NCI-H146 treated with DMSO at 0.1 percent for 48 hours (cell line): ENCODE measurements around the gene EWSR1.

Experiments used
- DNase-seq: peaks from one replicate; lab custom pipeline; 2025; ENCODE audit not compliant: unreplicated experiment; lab: John Stamatoyannopoulos, UW

Gene EWSR1

DNA sequence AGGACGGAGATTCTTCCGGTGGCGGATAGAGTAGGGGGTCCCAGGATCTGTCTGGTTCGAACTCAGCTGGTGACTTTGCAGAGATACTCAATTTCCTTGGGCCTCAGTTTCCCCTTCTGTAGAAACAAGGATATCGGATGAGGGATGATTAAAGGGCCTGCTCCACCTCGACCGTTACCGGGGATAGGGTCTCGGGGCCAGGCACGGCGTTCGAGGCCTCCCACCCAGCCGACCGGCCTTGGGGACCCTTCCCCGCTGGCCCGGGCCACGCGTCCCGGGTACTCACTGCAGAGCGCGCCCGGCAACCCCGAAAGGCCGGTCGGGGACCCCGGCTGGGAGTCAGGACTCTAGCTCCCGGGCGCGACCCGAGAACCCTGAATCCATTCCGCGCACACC is 608 bp upstream of the EWSR1 start:
- no peak for DNase-seq

DNA sequence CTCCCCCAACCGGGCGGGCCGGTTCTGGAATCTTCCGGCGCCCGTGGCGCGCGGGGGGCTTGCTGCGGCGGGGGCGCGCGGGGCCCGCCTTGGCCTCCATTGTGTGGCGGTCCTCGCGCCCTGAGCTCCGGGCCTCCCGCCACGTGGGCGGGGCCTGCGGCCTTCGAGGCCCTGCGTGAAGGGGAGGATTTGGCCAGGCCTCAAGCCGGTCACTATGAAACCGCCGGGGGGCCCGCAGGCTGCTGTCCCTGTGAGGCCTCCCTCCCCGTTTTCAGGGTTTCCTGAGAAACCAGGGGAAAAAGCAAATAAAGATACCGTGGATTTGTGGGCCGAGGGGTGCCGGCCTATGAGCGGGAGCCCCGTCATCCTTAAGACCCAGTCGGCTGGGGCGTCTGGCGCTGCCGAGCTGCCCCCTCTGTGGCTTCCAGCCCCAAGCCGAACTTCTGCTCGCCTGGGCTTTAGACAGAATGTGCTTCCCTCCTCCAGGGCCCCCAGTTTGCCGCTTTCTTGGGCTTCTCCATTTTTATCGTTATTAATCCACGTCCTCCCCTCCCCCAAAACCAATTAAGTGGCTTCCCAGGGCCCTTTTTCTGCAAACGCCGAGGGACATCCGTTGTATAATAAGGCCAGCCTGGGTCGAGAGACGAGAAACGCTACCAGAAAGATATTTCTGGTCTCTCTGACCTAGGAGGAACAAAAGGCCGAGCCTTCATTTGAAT is 602 bp downstream of the EWSR1 start:
- DNase-seq = peak; percentile 21

DNA sequence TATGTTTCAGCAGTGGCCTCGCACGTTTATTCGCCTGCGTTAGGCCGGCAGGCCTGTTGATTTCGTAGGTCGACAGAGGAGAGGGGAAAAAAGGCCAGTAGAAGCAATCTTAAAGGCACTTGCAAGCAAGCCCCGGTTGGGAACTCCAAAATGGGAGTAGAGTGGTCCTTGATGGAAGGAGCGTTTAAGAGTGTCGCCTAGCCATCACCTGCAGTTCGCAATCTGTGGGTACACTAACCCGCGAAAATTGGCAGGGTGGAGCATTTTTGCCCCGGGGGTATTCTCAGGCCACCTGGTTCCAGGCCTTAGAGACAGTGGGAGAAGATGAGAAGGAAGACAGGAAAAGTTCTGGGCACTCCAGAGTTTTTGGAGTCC is 1.1 kb downstream of the EWSR1 start:
- no peak for DNase-seq

DNA sequence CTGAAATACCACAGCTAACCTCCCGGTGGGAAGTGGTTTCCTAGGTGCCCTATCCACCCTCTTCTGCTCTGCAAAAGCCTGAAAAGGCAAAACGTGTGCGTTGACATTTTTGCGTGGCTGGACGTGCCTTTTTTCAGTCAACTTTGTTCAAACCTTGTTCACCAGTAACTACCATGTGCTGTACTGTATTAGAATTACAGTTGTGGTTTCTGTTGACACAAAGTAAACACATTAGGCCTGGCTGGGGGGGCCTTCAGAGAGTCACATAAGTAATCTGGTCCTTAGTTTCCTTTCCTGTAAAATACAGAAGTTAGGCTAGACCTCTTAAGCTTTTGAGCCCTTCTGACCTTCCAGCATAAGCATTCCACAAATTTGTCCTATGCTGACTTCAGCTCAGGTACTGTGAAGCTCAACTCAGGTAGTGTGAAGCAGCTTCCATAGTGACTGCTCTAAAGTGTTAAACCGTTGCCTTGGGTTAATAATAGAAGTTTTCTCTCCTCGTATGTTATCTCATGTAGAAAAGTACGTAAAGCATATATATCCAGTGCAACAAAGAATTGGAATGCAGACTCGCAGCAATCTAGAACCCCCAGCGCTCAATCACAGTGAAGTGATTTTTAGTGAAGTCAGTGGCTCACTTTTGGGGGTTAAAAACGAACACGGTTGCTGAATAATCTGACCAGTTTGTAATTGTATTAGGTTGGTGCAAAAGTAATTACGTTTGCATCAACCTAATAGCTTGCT is 1.8 kb downstream of the EWSR1 start:
- DNase-seq = no peak

DNA sequence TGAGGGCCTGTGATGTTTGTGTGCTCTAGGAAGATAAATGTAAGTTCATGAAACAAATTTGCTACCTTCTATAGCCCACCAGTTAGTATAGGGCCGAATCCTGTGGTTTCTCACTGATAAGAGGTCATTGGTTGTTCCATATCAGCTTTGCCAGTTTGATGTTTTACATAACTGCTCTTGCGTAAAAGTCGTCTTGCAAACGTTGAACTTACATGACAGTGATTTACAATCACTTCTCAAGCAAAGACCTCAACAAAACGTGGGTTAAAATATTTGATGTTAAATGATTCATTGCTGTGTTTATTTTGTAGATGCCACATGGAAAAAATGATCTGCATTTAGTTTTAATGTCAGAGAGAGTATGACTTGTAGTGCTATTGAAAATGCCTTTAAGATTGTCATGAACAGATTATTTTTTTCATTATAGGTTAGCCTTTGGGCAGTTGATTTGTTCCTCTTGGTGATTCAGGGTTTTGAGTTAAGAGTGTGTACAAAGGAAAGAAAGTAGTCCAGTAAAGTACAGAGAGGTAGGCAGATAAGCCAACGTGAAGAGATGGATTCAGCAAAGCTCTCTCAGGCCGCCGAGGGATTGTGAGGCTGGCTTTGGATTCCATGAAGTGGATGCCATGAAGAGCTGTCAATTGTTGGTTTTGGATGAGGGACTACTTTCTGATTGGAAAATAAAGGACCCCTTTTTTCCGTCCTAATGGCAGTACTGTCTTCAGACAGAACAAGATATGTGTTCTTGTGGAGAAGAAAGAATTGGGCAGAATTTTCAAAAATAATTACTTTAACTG is 2.6 kb downstream of the EWSR1 start:
- DNase-seq = no peak

DNA sequence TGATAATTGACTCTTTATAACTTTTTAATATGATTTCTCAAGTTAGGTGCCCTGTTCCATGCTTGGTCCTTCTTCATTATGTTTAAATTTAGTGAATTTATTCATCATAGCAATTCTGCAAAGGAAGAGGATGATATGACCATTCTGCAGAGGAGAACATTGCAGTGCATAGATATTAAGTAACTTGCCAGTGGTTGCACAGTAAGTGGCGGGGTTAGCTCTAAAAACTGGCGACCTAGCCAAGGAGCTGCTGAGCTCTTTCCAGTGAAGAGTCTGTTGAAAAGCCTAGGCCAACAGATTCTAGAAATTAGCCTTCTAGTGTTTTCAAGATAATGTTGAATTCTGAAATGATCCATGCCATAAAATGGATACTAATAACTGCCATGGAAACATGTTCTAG is 4.6 kb downstream of the EWSR1 start:
- DNase-seq = no peak

DNA sequence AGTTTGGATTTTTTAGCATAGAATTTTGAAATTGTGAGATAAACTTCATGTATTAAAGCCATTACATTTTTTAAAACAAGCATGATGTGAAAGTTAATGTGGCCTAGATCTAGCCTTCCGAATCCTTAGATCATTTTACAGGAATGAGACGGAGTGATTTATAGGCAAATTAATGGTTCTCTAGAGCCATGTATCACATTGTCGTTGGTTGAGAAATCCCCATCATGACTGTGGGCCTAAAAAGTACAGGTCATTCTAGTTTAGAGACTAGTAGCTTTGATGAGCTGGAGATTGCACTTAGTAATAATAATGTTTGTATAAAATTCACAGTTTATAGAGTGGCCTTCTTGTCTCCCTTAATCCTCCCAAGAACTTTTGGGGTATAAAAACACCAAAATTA is 7.1 kb downstream of the EWSR1 start:
- DNase-seq = no peak

DNA sequence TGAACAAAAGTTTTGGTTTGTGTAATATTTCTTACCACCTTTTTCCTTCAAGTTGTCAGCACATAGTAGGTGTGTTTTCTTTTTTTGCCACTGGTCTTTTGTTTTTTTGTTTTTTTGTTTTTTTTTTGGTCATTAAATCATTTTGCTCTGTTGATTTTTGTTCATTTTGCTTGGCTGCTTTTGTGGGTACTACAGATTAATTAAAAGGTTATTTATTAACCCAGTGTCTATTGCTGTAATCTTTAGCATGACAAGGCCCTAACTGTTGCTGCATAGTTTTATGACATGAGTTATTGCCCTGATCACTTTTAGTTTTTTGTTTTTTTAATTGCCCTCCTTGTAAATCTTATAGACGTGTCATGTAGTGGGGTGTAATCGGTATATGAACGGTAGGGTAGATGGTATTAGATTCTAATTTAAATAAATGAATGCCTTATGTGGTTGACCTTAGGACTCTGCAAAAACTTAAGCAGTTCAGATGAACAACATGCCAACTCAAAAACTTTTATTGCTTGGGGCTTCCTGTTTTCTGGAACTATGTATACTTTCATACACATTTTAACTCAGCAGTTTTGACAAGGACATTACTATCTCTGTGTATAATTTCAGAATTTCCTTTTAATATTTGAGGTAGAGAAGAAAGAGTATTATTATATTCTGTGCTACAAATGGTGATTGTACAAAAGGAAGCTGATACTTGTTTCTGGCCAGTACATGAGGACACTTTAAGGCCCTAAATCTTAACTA is 7.9 kb downstream of the EWSR1 start:
- no peak for DNase-seq

DNA sequence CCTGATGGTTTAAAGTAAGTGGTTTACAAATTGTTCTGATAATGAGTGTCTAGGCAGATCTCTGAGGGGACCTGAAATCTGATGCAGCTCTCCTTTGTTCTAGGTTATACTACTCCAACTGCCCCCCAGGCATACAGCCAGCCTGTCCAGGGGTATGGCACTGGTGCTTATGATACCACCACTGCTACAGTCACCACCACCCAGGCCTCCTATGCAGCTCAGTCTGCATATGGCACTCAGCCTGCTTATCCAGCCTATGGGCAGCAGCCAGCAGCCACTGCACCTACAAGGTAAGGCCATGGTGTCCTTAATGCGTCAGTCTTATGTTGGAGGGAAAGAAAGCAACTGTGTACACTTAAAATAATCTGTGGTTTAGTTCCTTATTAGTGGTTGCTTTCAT is 9.9 kb downstream of the EWSR1 start:
- DNase-seq = no peak

DNA sequence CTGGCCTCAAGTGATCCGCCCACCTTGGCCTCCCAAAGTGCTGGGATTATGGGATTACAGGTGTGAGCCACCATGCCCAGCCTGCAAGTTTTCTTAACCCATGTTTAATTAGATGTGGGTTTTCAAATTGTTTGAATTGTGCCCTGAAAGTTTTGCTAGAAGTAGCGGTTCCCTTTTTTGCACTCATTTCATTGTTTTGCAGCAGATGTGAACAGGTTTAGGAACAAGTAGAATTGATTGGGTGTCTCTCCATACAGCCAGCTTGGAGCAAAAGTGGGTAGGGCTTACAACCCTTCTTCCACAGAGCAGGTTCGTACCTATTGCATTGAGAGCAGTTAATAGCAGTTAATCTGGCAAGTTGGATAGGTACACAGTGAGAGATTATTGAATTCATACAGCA is 16.1 kb downstream of the EWSR1 start:
- DNase-seq = no peak

DNA sequence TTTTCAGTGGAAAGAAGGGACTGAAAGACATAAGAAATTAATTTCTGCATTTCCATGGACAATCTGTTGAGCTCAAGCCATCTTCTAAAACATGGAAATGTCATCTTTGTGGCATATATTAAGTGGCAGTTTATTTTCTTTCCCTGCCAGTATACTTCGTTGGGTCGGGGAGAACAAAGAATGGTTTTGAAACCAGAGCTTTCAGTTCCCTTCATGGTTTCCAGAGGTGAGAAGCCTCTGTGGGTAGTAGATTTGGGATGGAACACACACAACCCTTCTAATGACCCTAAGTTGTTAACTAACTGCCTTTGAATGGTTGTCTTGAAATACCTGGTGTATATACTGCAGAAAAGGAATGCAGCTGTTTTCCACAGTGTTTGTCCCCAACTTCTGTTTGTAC is 20.8 kb downstream of the EWSR1 start:
- DNase-seq = no peak

DNA sequence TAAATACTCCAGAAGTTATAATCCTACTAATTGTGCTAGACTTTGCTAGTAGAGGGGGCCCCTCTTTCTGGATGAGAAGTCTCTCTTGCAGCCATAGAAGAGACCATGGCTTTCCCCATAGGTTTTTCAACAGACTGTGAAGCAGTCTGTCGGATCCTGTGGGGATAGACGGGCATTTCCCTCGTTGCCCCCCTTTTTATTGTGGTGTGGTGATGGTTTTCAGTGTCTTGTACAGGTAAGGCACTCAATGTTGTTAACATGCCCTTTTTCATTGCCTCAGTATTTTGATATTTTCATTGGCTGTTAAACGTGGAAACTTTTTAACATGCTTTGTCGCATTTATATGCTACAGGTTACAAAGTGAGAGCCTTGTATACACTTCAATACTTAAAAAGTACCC is 22.0 kb downstream of the EWSR1 start:
- DNase-seq = no peak

DNA sequence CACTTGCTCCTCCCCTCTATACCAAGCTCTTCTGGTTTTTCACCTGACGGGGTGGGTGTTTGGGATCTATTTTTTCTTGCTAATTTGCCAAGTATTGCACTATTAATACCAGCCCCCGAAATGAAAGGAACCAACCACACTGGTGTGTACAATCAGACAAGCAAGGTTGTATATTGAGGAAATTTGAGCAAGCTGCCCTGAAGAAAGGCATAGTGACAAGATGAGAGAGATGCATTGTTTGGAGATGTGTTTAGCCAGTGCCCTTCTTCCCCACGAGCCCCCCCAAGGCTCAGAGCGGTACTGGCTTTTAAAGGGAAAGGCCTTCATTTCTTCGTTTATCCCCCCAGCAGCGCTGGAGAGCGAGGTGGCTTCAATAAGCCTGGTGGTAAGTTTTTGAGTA is 23.1 kb downstream of the EWSR1 start:
- DNase-seq = no peak

DNA sequence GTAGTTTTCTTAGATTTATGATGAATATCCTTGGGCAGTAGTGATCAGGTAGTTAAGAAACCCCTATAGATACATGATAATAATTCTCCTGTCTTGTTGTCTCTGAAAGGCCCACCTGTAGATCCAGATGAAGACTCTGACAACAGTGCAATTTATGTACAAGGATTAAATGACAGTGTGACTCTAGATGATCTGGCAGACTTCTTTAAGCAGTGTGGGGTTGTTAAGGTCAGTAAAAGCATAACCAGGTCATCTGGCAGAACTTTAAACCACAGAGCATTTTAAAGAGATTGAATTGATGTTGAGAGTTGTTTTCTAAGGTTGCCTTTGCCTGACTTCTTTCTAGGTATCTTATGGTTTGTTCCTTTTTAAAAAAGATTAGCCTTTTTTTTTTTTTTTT is 24.3 kb downstream of the EWSR1 start:
- DNase-seq = no peak

DNA sequence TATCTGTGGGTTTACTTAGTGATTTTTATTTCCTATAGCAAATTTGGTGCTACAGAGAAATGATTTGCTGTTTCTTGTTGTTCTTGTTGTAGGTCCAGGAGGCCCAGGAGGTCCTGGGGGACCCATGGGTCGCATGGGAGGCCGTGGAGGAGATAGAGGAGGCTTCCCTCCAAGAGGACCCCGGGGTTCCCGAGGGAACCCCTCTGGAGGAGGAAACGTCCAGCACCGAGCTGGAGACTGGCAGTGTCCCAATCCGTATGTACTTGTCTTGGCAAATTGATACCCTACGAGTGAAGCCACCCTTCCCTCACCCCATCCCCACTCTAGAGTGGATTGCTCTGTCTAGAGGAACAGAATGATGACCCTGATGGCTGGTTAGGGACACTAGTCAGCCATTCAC is 30.6 kb downstream of the EWSR1 start:
- DNase-seq = no peak

DNA sequence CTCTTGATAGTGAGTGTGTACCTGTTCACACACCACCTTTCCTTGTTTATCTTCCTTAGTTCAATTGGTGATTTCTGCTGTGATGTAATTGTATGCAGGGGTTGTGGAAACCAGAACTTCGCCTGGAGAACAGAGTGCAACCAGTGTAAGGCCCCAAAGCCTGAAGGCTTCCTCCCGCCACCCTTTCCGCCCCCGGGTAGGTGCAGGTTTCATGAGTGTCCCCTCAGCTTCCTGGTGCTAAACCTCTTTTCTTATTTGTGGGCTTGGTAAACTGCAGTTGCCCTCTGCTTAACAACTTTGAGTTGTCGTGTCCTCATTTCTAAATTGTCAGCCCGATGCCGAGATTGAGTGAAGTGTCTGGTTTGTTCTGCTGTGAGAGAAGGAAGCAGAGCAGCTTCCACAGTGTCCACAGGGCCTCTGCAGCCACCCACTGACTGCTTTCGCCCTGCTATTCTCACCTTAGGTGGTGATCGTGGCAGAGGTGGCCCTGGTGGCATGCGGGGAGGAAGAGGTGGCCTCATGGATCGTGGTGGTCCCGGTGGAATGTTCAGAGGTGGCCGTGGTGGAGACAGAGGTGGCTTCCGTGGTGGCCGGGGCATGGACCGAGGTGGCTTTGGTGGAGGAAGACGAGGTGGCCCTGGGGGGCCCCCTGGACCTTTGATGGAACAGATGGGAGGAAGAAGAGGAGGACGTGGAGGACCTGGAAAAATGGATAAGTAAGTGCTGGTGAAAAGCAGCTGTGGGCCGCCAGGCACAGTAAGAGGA is 31.2 kb downstream of the EWSR1 start:
- DNase-seq = no peak

DNA sequence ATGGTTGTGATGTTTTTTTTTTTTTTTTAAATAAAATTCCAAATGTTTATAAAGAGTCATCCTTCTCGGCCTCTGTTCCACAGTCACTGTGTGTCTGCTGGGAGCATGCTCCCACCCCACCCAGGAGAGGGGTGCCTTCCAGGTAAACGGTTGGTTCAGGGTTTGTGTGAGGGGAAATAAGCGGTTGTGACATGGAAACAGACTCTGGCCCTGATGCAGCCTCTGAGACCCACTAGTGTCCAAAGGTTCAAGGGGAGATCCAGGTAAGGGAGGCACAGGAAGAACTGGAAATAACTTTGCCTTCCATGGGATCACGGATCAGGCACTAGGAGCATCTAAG is 32.4 kb downstream of the EWSR1 start:
- no peak for DNase-seq

DNA sequence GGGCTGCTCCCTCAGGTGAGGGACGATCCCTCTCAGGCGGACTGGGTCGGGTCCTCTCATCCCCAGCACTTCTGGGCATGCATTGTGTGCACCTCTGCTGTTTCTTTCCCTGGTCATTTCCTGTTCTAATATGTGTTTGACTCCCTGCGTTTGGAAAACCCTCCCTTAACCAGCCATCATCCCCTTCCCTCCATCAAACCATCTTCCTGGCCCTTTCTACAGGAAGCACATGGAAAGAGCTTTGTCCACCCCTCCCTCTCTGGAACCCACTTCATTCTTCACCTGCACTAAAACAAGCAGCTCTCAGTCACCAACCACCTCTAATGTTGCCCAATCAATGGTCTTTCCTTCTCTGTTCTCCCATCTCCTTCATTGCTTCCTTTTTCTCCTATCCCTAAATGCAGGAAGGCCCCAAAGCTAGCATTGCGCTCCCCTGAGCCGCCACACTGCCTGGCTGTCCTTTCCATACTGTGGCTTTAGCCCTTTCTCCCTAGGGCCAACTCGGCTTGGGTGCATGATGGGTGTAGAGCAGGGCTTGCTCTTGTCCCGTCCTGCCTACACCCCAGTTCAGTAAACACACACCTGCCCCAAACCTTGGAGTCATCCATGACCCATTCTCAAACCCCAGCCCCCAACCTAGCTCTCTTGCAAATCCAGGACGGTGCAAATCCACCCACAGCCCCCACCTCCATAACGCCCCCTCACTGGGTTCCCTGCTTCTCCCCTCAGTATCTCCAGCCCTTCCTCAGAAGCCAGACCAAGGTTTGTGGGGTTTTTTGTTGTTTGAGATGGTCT is 32.9 kb downstream of the EWSR1 start:
- no peak for DNase-seq

DNA sequence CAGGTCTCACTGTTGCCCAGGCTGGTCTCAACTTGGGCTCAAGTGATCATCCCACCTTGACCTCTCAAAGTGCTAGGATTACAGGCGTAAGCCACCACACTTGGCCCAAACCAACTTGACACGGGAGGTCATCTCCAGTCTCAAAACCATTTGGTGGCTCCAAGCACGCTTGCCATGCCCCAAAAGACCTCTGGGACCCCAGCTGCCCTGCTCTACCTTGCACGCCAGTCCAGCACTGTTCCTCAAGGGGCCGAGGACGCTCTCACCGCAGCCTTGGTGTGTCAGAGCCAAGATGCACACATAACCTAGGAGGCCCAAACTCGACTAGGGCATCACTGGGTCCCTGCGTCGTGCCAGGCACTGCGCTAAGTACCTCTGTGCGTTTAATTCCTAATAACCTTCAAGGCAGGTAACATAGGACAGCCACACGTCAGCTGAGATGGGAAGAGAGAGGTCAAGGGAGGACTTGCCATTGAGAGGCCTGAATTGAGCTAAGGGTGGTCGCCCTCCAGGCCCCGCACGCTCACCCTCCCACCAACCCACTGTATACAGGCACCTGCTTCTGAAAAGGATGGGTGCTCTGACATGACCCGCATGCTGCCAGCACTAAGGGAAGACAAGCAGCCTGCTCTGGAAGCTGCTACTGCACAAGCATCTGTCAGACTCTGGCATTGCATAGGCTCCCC is 33.8 kb downstream of the EWSR1 start:
- DNase-seq = no peak

DNA sequence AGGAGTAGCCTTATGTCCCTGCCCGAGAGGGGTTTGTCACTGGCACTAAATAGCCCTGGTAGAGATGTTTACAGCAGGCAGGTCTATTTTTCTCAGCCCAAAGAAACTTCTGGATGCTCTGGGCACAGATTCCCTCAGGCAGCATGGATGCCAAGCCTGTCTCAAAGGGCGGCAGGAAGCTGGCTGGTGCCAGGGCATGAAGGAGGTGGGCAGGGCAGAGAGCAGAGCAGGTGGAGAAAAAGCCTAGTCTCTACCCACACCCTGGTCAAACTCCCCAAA is 34.3 kb downstream of the EWSR1 start:
- DNase-seq = no peak
